Measurements from ENCODE around the gene EVL. TPM values are rescaled to one million over a fixed set of nuclear protein-coding genes. Genes with fewer than 3 reads are reported as not detected.
"Not testable (repeated sequence)": the region's sequence is repeated elsewhere in the genome, so short reads cannot be mapped to it uniquely, and the experiment has no call there.

Gene EVL
- total RNA-seq, 1 donor from 2014 or later = 290 TPM

- no peak for DNase-seq (ENCODE audit: low spot score)
These were observed 113.5 kb downstream of the EVL start for GRCh38 chr14:100178691-100179090.

GRCh38 chr14:100180671-100181070 lies 115.4 kb downstream of the EVL start:
- H3K4me1 Mint-ChIP-seq (ENCODE audit: low read depth); DNase-seq (ENCODE audit: low spot score); H3K9me3 Mint-ChIP-seq; H3K27ac Mint-ChIP-seq; H3K36me3 Mint-ChIP-seq (ENCODE audit: low read depth); H3K4me3 Mint-ChIP-seq; intact Hi-C loops (cut with micrococcal nuclease); H3K27me3 Mint-ChIP-seq (ENCODE audit: insufficient read depth): not testable (repeated sequence)

More at GRCh38 chr14:100178691-100179090, 113.5 kb downstream of the EVL start:
- no peaks in the 10 kb centered on the region for H3K9me3 Mint-ChIP-seq
- H3K36me3 Mint-ChIP-seq (ENCODE audit: low read depth) = no peaks in the 10 kb centered on the region
- no peak overlapping the region for H3K27ac Mint-ChIP-seq
- H3K27me3 Mint-ChIP-seq (ENCODE audit: insufficient read depth) = no peaks in the 10 kb centered on the region
- no peak overlapping the region for H3K4me3 Mint-ChIP-seq
- H3K4me1 Mint-ChIP-seq (ENCODE audit: low read depth) = no peaks in the 10 kb centered on the region
- intact Hi-C loops (cut with micrococcal nuclease) = no loop called here

GRCh38 chr14:100181876-100182551 lies 116.8 kb downstream of the EVL start:
- H3K36me3 Mint-ChIP-seq (ENCODE audit: low read depth); DNase-seq (ENCODE audit: low spot score); H3K27ac Mint-ChIP-seq; H3K27me3 Mint-ChIP-seq (ENCODE audit: insufficient read depth); H3K4me1 Mint-ChIP-seq (ENCODE audit: low read depth); H3K9me3 Mint-ChIP-seq; H3K4me3 Mint-ChIP-seq; intact Hi-C loops (cut with micrococcal nuclease): not testable (repeated sequence)

- peaks cover 5% of the 10 kb centered on the region for H3K4me1 Mint-ChIP-seq (ENCODE audit: low read depth)
- no peak overlapping the region for H3K27ac Mint-ChIP-seq
- H3K9me3 Mint-ChIP-seq = no peaks in the 10 kb centered on the region
- intact Hi-C loops (cut with micrococcal nuclease) = no loop called here
- H3K27me3 Mint-ChIP-seq (ENCODE audit: insufficient read depth) = no peaks in the 10 kb centered on the region
- no peak for DNase-seq (ENCODE audit: low spot score)
- H3K4me3 Mint-ChIP-seq = no peak overlapping the region
- no peaks in the 10 kb centered on the region for H3K36me3 Mint-ChIP-seq (ENCODE audit: low read depth)
These were observed 122.1 kb downstream of the EVL start for GRCh38 chr14:100187247-100187833.

GRCh38 chr14:100188392-100189030 lies 123.3 kb downstream of the EVL start:
- Mint-ChIP-seq H3K36me3 (ENCODE audit: low read depth) (no peaks in the 10 kb centered on the region), H3K9me3 (no peaks in the 10 kb centered on the region), H3K27me3 (ENCODE audit: insufficient read depth) (no peaks in the 10 kb centered on the region), H3K4me3 (no peak overlapping the region), H3K27ac (no peak overlapping the region), H3K4me1 (ENCODE audit: low read depth) (peaks cover 10% of the 10 kb centered on the region)
- intact Hi-C loops (cut with micrococcal nuclease) = no loop called here
- no peak for DNase-seq (ENCODE audit: low spot score)

- H3K27me3 Mint-ChIP-seq (ENCODE audit: insufficient read depth) = no peaks in the 10 kb centered on the region
These were observed 124.9 kb downstream of the EVL start for GRCh38 chr14:100190126-100190525.

GRCh38 chr14:100191584-100192249 lies 126.5 kb downstream of the EVL start:
- DNase-seq (ENCODE audit: low spot score) = no peak
- Mint-ChIP-seq H3K4me3 (no peak overlapping the region), H3K4me1 (ENCODE audit: low read depth) (peaks cover 6% of the 10 kb centered on the region), H3K36me3 (ENCODE audit: low read depth) (no peaks in the 10 kb centered on the region), H3K9me3 (no peaks in the 10 kb centered on the region), H3K27ac (no peak overlapping the region), H3K27me3 (ENCODE audit: insufficient read depth) (no peaks in the 10 kb centered on the region)
- intact Hi-C loops (cut with micrococcal nuclease) = loop anchor here (2.0 to 10.0 kb wide), 2 partner anchors 123 to 587 kb away; partner anchors contain the start of gene CCDC85C

More at GRCh38 chr14:100190126-100190525, 124.9 kb downstream of the EVL start:
- Mint-ChIP-seq H3K9me3 (no peaks in the 10 kb centered on the region), H3K36me3 (ENCODE audit: low read depth) (no peaks in the 10 kb centered on the region), H3K4me3 (no peak overlapping the region), H3K4me1 (ENCODE audit: low read depth) (peaks cover 10% of the 10 kb centered on the region), H3K27ac (no peak overlapping the region)
- no peak for DNase-seq (ENCODE audit: low spot score)
- intact Hi-C loops (cut with micrococcal nuclease) = loop anchor here (10.0 kb wide), 1 partner anchor 585 kb away; the partner anchor contains the start of gene CCDC85C

GRCh38 chr14:100192250-100192671 lies 127.0 kb downstream of the EVL start:
- Mint-ChIP-seq H3K9me3 (no peaks in the 10 kb centered on the region), H3K4me3 (peak overlapping the region; percentile 60), H3K27me3 (ENCODE audit: insufficient read depth) (no peaks in the 10 kb centered on the region), H3K36me3 (ENCODE audit: low read depth) (no peaks in the 10 kb centered on the region), H3K27ac (peak overlapping the region; percentile 52), H3K4me1 (ENCODE audit: low read depth) (peaks cover 6% of the 10 kb centered on the region)
- peak; percentile 4 for DNase-seq (ENCODE audit: low spot score)
- intact Hi-C loops (cut with micrococcal nuclease) = loop anchor here (2.0 to 10.0 kb wide), 2 partner anchors 123 to 587 kb away; partner anchors contain the start of gene CCDC85C

GRCh38 chr14:100192672-100193416 lies 127.6 kb downstream of the EVL start:
- intact Hi-C loops (cut with micrococcal nuclease) = loop anchor here (1.0 to 10.0 kb wide), 11 partner anchors 21 to 588 kb away; partner anchors contain the start of genes CCDC85C, DEGS2 and WDR25
- Mint-ChIP-seq H3K9me3 (no peaks in the 10 kb centered on the region), H3K27ac (peak overlapping the region; percentile 67), H3K27me3 (ENCODE audit: insufficient read depth) (no peaks in the 10 kb centered on the region), H3K4me1 (ENCODE audit: low read depth) (peaks cover 6% of the 10 kb centered on the region), H3K4me3 (peak overlapping the region; percentile 60), H3K36me3 (ENCODE audit: low read depth) (no peaks in the 10 kb centered on the region)
- peak; percentile 100 for DNase-seq (ENCODE audit: low spot score)

Other genes with a start within 250 kb of the EVL start
- 0.31 and 1.1 TPM in 2 replicates for gene DEGS2, start 94.2 kb downstream of the EVL start, total RNA-seq
- 109 and 110 TPM in 2 replicates for gene YY1, start 173.7 kb downstream of the EVL start, total RNA-seq
- gene SLC25A29, start 241.0 kb downstream of the EVL start, total RNA-seq = 15.9 and 19.1 TPM in 2 replicates

All from activated T-helper 1 cell treated with anti-CD3 and anti-CD28 coated beads, Interleukin-12 subunit alpha, Interleukin-12 subunit beta, Interleukin-2, Interleukin-4 antibody, amounts not matched to agents 30 ng/mL and 10 ng/mL and 1 ng/mL, durations not matched to agents 14 hours and 24 hours and 36 hours (primary cell).